GM18858 (cell line): ENCODE data around the gene ABCF2.

ENCODE experiments used
- ATAC-seq: cut with Tn5 transposase; IDR thresholded peaks from one replicate; pipeline ENCODE4 v1.9.1; 2021; ENCODE audit not compliant: unreplicated experiment

Gene ABCF2

GRCh38 chr7:151242159-151243044 is 15.4 kb upstream of the ABCF2 start:
- no peak for ATAC-seq

GRCh38 chr7:151241755-151242096 is 14.7 kb upstream of the ABCF2 start:
- no peak for ATAC-seq

- ATAC-seq: no peak
Observed at GRCh38 chr7:151240942-151241754, 14.1 kb upstream of the ABCF2 start.

GRCh38 chr7:151240536-151240935 is 13.5 kb upstream of the ABCF2 start:
- no peak for ATAC-seq

- no peak for ATAC-seq
Observed at GRCh38 chr7:151239837-151240459, 12.9 kb upstream of the ABCF2 start.

GRCh38 chr7:151238924-151239836 is 12.2 kb upstream of the ABCF2 start:
- ATAC-seq: no peak

- ATAC-seq: no peak
Observed at GRCh38 chr7:151238190-151238810, 11.3 kb upstream of the ABCF2 start.

GRCh38 chr7:151237244-151238189 is 10.5 kb upstream of the ABCF2 start:
- no peak for ATAC-seq

- no peak for ATAC-seq
Observed at GRCh38 chr7:151236406-151236805, 9.4 kb upstream of the ABCF2 start.

GRCh38 chr7:151235091-151235787 is 8.2 kb upstream of the ABCF2 start:
- no peak for ATAC-seq

GRCh38 chr7:151233804-151234203 is 6.8 kb upstream of the ABCF2 start:
- no peak for ATAC-seq

- ATAC-seq: no peak
Observed at GRCh38 chr7:151232917-151233701, 6.1 kb upstream of the ABCF2 start.

- ATAC-seq: peak; percentile 94
Observed at GRCh38 chr7:151232091-151232916, 5.3 kb upstream of the ABCF2 start, which contains the start of gene CHPF2. Gene CHPF2 (plus strand): TSS chr7:151232483. CDS start chr7:151234012, 1,529 bp downstream.

GRCh38 chr7:151231080-151231479 is 4.1 kb upstream of the ABCF2 start:
- no peak for ATAC-seq

GRCh38 chr7:151229249-151229648 is 2.2 kb upstream of the ABCF2 start:
- no peak for ATAC-seq

GRCh38 chr7:151228024-151228866 is 1.2 kb upstream of the ABCF2 start:
- no peak for ATAC-seq
